ENCODE results near the gene AFF3.

DNA sequence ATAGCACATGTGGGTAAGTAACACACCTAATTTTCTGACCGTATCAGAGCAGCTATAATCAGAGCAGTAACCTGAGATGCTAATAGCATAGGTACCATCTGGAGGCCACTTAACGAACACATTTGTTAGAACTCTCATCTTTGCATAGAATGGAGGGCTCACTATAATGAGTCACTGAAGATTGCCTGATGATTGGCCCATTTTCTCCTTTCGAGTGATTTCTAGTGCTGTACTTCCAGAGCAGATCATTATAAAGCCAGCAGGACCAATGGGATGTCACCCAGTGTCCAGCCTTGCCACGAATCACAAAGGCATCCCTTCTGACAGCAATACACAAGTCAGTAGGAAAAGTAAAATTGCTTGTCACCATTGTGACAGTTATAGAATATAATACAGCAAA is 570.9 kb downstream of the AFF3 start:
- TF ChIP-seq ASH2L (IDR thresholded peaks at IDR 0.05; ENCODE audit: low read length) (no peak), EZH2 (IDR thresholded peaks at IDR 0.05; ENCODE audit: low read depth, low read length, severe bottlenecking) (no peak), SIN3A (conservative IDR thresholded peaks at IDR 0.05 in 1 of 2, IDR thresholded peaks at IDR 0.05 in 1 of 2; ENCODE audit: low read depth in 1 of 2, low read length in 2 of 2) (no peak), RNF2 (IDR thresholded peaks at IDR 0.05; ENCODE audit: borderline replicate concordance, low read depth, low read length, missing control alignments, poor library complexity, severe bottlenecking) (no peak), SIX5 (IDR thresholded peaks at IDR 0.05; ENCODE audit: low read depth, low read length) (no peak), POLR2AphosphoS5 (IDR thresholded peaks at IDR 0.05; ENCODE audit: low read depth, low read length) (no peak), TAF1 (IDR thresholded peaks at IDR 0.05; ENCODE audit: low read depth, low read length) (no peak), RAD21 (IDR thresholded peaks at IDR 0.05 in 1 of 2, conservative IDR thresholded peaks at IDR 0.05 in 1 of 2; ENCODE audit: low read depth in 2 of 2, low read length in 2 of 2) (no peak), CBX5 (IDR thresholded peaks at IDR 0.05; ENCODE audit: low read depth, low read length) (no peak), KDM1A (IDR thresholded peaks at IDR 0.05; ENCODE audit: borderline replicate concordance, low read length) (no peak), POLR2A (IDR thresholded peaks at IDR 0.05; ENCODE audit: control extremely low read depth in 1 of 2, low read depth in 2 of 2, low read length in 2 of 2) (no peak), GTF2F1 (IDR thresholded peaks at IDR 0.05; ENCODE audit: borderline replicate concordance, low read depth, low read length) (no peak)
- TF ChIP-seq, protein P1, sequence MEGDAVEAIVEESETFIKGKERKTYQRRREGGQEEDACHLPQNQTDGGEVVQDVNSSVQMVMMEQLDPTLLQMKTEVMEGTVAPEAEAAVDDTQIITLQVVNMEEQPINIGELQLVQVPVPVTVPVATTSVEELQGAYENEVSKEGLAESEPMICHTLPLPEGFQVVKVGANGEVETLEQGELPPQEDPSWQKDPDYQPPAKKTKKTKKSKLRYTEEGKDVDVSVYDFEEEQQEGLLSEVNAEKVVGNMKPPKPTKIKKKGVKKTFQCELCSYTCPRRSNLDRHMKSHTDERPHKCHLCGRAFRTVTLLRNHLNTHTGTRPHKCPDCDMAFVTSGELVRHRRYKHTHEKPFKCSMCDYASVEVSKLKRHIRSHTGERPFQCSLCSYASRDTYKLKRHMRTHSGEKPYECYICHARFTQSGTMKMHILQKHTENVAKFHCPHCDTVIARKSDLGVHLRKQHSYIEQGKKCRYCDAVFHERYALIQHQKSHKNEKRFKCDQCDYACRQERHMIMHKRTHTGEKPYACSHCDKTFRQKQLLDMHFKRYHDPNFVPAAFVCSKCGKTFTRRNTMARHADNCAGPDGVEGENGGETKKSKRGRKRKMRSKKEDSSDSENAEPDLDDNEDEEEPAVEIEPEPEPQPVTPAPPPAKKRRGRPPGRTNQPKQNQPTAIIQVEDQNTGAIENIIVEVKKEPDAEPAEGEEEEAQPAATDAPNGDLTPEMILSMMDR (IDR thresholded peaks at IDR 0.05; ENCODE audit: control extremely low read depth in 1 of 3, insufficient read depth in 1 of 3, low read depth in 1 of 3, low read length in 3 of 3): no peak
